Measurements from ENCODE around the gene C5orf34.
"Not testable (repeated sequence)": the region's sequence is repeated elsewhere in the genome, so short reads cannot be mapped to it uniquely, and the experiment has no call there.

The C5orf34 gene

GRCh38 chr5:43456556-43456955, 58.4 kb downstream of the C5orf34 start:
- no peak for DNase-seq
- in situ Hi-C loops (cut with MboI; ENCODE audit: low pct_unique_long_range_greater_than_20kb, low sequenced_read_pairs), result no loop called here

- DNase-seq; in situ Hi-C loops (cut with MboI; ENCODE audit: low pct_unique_long_range_greater_than_20kb, low sequenced_read_pairs): not testable (repeated sequence)
Observed at GRCh38 chr5:43441575-43441974, 73.4 kb downstream of the C5orf34 start.

GRCh38 chr5:43437062-43437660, 77.8 kb downstream of the C5orf34 start:
- no peak for DNase-seq
- in situ Hi-C loops (cut with MboI; ENCODE audit: low pct_unique_long_range_greater_than_20kb, low sequenced_read_pairs), result no loop called here

All from KBM-7 (cell line).